ENCODE results near the gene IFNLR1.

- TF ChIP-seq, protein P1, sequence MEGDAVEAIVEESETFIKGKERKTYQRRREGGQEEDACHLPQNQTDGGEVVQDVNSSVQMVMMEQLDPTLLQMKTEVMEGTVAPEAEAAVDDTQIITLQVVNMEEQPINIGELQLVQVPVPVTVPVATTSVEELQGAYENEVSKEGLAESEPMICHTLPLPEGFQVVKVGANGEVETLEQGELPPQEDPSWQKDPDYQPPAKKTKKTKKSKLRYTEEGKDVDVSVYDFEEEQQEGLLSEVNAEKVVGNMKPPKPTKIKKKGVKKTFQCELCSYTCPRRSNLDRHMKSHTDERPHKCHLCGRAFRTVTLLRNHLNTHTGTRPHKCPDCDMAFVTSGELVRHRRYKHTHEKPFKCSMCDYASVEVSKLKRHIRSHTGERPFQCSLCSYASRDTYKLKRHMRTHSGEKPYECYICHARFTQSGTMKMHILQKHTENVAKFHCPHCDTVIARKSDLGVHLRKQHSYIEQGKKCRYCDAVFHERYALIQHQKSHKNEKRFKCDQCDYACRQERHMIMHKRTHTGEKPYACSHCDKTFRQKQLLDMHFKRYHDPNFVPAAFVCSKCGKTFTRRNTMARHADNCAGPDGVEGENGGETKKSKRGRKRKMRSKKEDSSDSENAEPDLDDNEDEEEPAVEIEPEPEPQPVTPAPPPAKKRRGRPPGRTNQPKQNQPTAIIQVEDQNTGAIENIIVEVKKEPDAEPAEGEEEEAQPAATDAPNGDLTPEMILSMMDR (IDR thresholded peaks at IDR 0.05) = no peak
- no peak for TF ChIP-seq POLR2A (IDR thresholded peaks at IDR 0.05)
Observed at GRCh38 chr1:24147194-24147593, 39.9 kb downstream of the IFNLR1 start.

Measured in transverse colon (tissue), 3 donors.